Forelimb muscle (tissue), 1 donor: ENCODE results near the gene CXCR3. TPM values are rescaled to one million over a fixed set of nuclear protein-coding genes. Genes with fewer than 3 reads are reported as not detected.
"Not testable (repeated sequence)": the region's sequence is repeated elsewhere in the genome, so short reads cannot be mapped to it uniquely, and the experiment has no call there.

Experiments
- DNase-seq: peaks from one replicate; pipeline ENCODE4 v3.0.0-alpha.2; 2013; ENCODE audit warnings: low read depth
- polyA plus RNA-seq: library from polyadenylated mRNA; unstranded; fragments of 120-200 nt; gene quantifications from one replicate; pipeline ENCODE4 v1.2.1, GENCODE V29; 2013; ENCODE audit not compliant: insufficient read length

CXCR3 gene
- polyA plus RNA-seq = 0.19 TPM

DNA sequence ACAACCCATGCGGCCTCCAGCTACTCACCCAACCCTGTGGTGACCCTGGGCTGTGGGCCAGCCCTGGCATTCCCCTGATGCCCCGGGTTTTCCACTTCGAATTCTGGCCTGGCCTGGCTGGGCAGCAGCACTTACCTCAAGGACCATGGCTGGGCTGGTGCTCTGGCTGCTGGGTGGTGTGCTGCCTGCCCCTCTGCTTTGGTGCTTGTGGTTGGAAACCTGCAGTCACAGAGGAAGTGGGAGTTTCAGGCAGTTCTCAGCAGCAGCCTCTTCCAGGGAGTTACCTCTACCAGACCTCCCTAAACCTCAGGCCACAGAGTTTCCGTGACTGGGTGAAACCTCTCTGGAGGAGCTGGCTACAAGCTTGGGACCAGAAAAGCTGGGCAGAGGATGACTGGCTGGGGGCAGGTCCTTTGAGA, at the start of gene CXCR3:
TSS of gene CXCR3 (minus strand) at position 209 of the 419 bp plus-strand sequence. CDS start at position 147, 62 bp downstream.
- no peak for DNase-seq

- no peak for DNase-seq
These were observed 49.3 kb upstream of the CXCR3 start, which contains the start of gene LOC101059915 for GRCh38 chrX:71667328-71668247. Gene LOC101059915 (plus strand): TSS chrX:71667546.

GRCh38 chrX:71666240-71667223, 48.2 kb upstream of the CXCR3 start:
- no peak for DNase-seq

DNA sequence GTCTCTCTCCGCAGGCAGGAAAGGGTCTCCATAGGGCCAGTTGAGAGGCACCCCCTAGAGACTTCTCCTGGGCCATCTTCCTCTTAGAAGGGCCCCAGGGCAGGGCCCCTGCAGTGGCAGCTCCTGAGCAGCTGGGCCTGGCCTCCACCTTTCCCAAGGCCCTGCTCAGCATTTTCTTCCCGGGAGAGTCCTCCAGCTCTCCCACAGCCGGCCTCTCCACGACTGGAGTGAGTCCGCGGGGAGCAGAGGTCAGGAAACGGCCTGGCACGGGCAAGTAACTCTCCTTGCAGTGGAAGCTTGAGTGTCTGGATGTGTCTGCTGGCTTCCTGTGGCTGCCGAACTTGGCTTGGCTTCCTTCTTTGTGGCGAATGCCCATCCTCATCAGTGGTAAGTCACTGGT, 47.4 kb upstream of the CXCR3 start:
- DNase-seq = no peak

GRCh38 chrX:71664889-71665491, 46.7 kb upstream of the CXCR3 start:
- no peak for DNase-seq

GRCh38 chrX:71664202-71664601, 45.9 kb upstream of the CXCR3 start:
- DNase-seq = not testable (repeated sequence)

GRCh38 chrX:71663238-71663637, 44.9 kb upstream of the CXCR3 start:
- DNase-seq = not testable (repeated sequence)

DNA sequence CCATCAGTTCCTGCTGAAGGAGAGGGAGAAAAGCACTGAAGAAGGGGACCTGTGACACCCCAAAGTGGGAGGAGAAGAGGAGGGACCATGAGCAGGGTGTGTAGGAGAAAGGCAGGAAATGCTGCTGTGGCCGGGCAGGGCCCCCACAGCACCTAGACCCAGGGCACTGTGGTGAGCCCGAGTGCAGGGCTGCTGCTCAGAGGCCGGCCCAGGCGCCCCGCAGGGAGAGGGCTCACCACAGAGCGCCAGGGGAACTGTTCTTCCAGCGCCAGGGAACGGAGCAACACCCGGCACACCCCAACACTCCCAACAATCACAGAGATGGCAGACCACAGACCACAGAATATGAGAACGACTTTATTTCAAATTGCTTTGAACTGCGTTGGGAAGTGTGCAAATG, 44.3 kb upstream of the CXCR3 start:
- DNase-seq = not testable (repeated sequence)

DNA sequence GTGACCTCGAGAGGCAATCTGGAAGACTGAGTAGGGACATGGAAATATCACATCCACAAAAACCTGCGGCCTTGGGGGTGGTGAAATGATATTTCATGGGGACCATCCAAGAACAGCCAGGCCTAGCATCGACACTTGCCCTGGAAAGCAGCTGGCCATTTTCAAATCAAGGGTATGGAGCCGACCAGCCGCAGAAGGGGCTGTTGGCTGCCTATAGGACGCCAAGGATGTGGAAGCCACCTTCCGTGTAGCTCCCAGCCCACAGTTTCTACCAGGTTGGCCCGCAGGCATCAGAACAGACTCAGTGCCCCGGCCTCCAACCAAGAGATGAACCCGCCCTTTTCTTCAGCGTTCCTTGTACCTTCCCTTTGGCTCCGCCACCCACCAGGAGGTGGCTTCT, 43.6 kb upstream of the CXCR3 start:
- DNase-seq = no peak

DNA sequence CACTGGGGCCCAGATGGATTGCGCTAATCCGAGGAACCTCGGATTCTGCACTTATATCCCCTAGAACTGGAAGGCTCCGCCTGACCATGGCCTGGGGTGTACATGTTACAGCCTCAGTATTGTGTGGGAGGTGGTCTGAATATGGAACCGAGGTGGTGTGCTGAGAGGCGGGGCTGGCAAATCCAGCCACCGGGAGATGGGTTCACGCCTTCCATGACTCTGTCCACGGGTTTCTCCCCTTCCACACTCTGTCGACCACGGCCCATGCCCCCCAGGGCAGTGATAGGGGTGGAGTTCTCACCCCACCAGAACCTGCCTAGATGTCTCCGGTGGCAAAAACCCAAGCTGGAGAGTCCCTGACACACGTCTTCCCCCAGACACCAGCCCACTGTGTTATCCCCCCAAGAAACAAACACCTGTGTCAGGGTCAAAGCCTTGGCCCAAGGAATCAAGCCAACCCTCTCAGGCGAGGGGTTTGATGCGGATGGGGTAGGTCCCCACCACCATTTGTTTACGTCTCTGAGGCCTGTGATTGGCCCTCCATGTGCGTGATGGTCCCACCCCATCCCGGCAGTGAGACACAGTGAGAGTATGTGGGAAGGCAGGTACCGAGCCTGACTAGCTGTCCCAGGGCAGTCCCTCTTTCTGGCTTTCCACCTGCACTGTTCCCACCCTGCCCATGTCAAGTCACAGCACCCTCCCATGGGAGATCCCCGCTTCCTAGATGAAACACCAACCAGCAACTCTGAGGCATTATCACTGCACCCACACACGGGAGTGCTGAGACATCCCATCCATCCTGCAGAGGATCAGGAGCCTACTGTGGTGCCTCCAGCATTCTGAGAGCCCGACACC, 42.5 kb upstream of the CXCR3 start:
- no peak for DNase-seq

GRCh38 chrX:71659959-71660358, 41.6 kb upstream of the CXCR3 start:
- no peak for DNase-seq

DNA sequence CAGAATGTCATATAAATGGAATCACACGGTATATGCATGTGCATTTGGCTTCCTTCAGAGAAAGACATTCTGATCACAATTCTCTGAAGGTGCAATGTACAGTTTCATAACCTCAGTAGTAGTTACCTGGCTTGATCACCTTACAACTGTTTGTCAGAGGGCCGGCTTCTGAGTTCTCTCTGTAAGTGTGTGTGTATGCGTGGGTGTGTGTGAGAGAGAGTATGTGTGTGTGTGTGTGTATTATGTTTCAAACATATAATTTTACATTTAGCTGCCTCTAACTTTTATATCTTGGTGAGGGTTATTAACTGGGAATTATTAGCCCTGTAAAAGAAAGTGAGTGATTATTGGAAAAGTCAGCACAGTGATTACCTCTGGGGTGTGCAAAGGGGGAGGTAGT, 41.0 kb upstream of the CXCR3 start:
- DNase-seq = no peak

GRCh38 chrX:71657267-71657666, 39.0 kb upstream of the CXCR3 start:
- no peak for DNase-seq

- no peak for DNase-seq
These were observed 35.0 kb upstream of the CXCR3 start for GRCh38 chrX:71653344-71653743.

- peak; percentile 32 for DNase-seq
These were observed 34.1 kb upstream of the CXCR3 start for GRCh38 chrX:71652405-71652804.

- DNase-seq = no peak
These were observed 32.1 kb upstream of the CXCR3 start for GRCh38 chrX:71650333-71650969.

DNA sequence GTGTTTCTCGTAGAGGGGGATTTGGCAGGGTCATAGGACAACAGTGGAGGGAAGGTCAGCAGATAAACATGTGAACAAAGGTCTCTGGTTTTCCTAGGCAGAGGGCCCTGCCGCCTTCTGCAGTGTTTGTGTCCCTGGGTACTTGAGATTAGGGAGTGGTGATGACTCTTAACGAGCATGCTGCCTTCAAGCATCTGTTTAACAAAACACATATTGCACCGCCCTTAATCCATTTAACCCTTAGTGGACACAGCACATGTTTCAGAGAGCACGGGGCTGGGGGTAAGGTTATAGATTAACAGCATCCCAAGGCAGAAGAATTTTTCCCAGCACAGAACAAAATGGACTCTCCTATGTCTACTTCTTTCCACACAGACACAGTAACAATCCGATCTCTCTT, 26.1 kb upstream of the CXCR3 start:
- not testable (repeated sequence) for DNase-seq

DNA sequence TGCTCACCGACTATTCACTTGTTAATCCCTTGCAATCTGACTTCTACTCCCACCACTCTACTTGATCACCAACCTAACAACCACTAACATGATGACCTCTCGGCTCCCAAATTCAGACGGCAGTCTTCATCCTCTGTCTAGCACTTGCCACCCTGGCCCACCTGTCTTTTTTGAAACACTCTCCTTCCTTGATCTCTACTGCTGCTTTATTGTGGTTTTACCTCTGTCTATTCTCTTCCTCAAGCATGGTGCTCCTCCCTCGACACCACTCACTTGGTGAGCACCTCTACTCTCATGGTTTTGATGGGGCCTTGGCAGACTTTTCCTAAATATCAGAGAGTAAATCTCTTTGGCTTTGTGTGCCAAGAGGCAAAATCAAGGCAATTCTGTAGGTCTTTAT, 21.7 kb upstream of the CXCR3 start:
- no peak for DNase-seq

- DNase-seq = no peak
These were observed 20.1 kb upstream of the CXCR3 start for GRCh38 chrX:71638409-71638808.

- no peak for DNase-seq
These were observed 19.5 kb upstream of the CXCR3 start for GRCh38 chrX:71637848-71638247.
